ENCODE measurements around the gene ANKFY1.

Gene ANKFY1

GRCh38 chr17:4175921-4176807, 87.6 kb downstream of the ANKFY1 start:
- no peak for DNase-seq

GRCh38 chr17:4174556-4174955, 89.2 kb downstream of the ANKFY1 start:
- no peak for DNase-seq

GRCh38 chr17:4173781-4174180, 90.0 kb downstream of the ANKFY1 start:
- DNase-seq: no peak

DNA sequence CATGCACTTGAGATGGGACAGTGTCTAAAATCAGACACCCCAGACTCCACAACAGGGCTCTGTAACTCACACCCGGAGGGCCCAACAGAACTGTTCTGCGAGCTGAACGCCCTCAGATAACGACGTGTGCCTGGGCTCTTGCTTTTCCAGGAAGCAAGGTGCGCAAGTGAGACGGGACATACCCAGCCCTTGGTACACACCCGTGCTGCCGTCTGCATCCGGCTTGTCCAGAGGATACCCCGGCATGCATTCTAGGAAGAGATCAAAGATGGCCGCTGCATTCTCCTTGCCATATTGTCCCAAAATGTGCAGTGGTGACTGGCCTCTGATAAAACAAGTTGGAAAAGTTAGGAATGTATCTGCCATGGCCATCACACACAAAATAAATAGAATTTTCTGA, 91.4 kb downstream of the ANKFY1 start:
- DNase-seq: no peak

DNA sequence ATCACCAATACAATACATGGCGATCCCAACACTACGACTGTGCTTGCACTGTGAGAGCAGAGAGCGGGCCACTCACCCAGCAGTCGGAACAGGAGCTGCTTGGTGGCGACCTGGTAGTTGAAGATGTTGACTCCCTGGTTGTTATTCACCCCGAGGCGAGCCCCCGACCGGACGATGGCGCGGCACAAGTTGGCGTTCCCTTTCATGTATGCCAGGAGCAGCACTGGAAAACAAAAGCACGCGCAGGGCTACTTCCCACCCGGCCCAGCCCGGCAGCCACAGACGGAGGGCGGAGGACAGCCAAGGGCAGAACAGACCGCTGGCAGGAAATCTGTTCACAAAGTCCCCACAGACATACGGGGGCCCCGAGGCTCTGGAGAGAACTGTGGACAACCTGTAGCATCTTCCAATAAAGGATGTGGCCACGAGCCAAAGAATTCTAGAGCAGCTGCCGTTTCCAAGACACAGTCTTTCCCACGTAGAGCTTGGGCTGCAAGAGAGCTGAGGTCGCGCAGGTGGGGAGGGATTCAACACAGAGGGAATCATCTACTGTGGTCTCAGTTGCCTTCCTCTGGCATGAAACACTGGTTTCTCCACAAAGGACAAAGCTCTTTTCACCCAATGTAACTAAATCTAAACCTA, 93.0 kb downstream of the ANKFY1 start:
- DNase-seq: no peak

- DNase-seq: no peak
These were observed 96.0 kb downstream of the ANKFY1 start for GRCh38 chr17:4167786-4168185.

DNA sequence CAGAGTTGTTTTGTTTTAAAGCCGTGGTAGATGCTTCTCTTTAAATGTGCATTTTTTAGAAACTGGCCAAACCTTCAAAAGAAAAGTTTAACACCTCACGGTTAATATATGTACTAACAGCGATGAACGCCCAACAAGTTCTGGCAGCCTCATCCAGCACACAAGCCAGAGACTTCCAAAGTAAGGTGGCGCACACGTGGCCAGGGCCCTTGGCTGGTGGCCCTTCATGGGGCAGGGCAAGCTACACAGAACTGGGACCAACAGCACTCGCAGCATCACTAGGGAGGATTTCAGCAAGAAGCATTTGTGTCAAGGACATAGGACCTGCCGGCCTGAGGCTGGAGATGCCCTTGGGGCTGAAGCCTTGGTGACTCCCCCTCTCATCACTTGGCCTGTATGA, 97.4 kb downstream of the ANKFY1 start:
- DNase-seq: no peak

DNA sequence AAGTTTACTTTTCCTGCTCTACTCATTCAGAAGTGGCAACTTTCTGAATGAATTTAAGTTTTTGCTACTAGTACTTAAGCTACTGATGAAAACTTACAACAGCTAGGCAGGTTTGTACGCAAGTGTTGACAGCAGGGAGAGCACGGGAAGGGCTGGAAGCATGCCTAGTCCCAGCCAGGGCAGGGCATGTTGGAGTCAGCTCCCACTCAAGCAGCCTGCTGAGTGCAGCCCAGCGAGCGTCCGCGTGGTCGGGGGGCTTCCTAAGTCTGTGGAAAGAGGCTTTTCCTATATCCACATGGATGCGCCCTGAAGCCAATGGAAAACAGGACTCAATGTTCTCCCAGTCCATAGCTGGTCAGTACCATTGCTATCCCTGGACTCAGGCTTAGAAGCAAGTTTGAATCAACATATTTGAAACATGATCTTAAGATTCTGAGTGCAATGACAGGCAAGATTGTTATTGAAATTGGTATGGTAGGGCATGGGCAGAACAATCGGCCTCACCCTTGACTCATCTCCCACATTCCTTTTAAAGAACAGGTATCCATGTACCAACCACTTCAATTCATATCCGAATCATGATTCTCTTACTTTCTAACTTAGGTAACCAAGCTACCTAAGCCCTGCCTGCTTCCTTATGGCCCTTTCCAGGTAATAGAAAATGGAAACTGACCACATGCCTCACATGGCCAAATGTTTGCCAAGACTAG, 98.3 kb downstream of the ANKFY1 start:
- no peak for DNase-seq

DNA sequence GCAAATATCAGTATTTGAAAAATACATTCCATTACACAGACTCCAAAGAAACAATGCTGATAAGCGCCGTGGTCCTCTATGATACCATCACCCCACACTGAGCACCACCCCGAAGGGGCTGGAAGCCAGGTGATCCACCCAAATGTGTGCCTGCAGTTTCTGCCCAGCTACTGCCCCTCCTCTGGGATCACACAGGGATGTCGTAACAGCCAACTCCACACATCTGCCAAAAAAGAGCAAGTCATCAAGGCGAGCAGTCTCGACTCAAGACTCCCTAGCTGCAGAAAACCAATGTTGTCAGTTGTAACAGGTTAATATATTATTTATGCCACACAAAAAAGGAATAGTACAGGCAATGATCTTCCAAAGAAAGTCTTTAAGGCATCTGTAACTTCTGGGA, 99.8 kb downstream of the ANKFY1 start:
- DNase-seq: no peak

DNA sequence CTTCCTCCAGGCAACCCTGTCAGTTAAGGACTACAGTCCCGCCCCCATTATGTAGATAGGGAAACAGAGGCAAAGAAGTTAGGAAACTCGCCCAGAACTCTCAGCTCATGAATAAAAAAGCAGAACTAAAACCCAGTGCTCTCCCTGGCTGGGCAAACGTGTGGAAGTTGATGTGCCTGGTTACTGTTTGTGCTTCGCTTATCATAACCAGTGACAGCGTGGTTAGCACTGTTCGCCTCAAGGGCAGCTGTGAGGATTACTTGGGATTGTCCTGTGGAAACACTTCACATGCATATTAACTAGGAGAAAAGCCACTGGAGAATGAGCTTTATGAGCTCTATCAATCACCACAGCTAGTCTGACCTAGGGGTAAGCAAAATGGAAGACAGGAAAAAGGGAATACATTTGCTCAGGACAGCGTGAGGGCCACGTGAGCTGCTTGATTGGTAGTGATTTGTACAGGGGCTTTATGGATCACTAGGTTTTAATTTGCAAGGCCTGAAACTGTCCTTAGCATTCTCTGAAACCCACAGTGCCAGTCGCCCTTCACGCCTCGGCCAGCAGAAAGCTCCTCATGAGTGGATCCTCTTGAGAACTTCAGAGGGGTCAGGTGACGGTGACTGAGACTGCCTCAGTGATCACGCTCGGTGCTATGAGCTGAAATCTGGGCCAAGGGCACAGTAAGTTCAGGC, 100.9 kb downstream of the ANKFY1 start:
- DNase-seq: no peak

GRCh38 chr17:4162321-4162720, 101.5 kb downstream of the ANKFY1 start:
- DNase-seq: no peak

DNA sequence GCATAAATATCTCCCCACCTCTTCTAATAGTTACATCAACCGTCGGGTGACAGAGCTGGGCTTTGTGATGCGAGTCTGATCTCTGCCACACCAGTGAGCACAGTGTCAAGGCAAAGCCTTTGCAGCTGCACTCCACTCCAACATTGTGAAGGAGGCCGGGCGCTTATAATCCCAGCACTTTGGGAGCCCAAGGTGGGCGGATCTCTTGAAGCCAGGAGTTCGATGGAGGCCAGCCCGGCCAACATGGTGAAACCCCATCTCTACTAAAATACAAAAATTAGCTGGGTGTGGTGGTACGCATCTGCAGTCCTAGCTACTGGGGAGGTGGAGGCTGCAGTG, 101.8 kb downstream of the ANKFY1 start:
- peak; percentile 50 for DNase-seq

DNA sequence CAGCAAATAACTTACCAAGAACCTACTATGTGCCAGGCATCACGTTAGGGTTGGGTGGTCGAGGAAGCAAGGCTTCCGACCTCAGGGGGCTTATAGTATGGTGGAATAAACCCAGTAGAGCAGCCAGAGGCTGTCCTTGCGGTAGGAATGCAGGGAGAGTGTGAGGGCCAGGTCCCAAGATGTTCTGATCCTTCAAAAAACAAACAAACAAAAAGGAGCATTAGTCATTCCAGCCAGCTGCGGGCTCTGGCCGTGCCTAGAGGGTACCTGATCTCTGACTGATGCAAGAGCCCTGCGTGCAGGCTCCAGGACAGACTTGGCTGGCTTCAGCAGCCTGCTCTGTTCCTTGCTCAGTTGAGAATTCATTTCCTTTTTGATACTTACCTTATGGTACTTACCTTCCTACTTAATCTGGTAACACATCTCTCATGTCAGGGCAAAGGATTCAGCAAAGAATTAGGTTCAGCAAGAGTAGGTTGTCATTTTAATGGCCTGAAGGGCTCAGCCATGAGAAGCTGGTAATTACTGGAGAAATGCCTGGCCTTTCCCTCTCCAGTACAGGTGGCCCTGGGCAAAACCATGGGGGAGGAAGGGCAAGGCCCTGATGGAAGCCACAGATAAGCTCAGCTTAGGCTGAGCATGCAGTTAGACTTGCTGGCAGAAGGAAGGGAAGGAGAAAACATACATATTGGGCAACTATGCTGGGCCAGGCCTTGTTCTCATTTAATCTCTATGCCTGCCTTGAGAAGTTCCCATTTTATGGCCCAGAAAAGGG, 102.4 kb downstream of the ANKFY1 start:
- peak; percentile 91 for DNase-seq

DNA sequence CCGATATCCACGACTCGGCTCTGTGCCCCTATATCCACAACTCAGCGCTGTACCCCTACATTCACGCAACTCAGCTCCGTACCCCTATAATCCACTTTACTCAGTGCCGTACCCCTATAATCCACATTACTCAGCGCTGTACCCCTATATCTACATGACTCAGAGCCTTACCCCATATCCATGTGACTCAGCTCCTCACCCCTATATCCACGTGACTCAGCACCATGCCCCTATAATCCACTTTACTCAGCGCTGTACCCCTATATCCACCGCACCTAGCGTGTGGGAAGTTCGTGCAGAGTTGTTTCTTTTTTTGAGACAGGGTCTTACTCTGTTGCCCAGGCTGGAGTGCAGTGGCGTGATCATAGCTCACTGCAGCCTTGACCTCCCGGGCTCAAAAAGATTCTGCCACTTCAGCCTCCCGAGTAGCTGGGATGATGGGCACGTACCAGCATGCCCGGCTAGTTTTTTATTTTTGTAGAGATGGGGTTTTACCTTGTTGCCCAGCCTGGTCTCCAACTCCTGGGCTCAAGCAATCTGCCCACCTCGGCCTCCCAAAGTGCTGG, 103.4 kb downstream of the ANKFY1 start:
- no peak for DNase-seq

DNA sequence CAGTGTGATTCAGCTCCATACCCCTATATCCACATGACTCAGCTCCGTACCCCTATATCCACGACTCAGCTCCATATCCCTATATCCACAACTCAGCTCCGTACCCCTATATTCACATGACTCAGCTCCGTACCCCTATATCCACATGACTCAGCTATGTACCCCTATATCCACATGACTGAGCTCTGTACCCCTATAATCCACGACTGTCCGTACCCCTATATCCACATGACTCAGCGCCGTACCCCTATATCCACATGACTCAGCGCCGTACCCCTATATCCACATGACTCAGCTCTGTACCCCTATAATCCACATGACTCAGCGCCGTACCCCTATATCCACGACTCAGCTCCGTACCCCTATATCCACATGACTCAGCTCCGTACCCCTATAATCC, 104.0 kb downstream of the ANKFY1 start:
- DNase-seq: no peak

DNA sequence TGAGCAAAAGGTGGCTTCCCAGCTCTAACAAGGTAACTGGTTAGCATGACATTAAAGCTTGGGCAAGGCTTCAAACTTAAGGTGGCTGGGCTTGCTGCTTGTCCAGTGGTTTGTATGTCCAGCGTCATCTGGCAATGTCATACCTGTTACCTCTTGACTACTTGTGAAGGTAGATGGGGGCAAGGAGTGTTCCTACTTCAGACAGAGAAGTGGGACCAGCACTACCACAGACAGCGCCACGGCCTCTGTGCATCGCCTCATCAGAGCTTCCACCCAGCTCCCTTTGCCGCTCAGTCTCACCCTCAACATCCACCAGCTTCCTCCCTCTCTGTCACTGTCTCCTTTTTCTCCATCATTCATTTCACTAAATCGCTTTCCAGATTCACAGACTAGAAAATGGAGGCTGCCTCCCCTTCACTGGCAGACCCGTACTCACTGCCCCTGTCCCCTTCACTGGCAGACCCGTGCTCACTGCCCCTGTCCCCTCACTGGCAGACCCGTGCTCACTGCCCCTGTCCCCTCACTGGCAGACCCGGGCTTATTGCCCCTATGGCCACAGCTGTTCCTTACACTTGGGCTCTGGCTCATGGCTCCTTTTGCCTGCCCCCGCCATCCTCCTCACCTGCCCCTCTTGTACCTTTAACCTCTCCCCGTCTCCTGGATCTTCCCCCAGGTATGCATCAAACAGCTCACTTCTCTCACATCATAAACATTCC, 106.0 kb downstream of the ANKFY1 start:
- no peak for DNase-seq

DNA sequence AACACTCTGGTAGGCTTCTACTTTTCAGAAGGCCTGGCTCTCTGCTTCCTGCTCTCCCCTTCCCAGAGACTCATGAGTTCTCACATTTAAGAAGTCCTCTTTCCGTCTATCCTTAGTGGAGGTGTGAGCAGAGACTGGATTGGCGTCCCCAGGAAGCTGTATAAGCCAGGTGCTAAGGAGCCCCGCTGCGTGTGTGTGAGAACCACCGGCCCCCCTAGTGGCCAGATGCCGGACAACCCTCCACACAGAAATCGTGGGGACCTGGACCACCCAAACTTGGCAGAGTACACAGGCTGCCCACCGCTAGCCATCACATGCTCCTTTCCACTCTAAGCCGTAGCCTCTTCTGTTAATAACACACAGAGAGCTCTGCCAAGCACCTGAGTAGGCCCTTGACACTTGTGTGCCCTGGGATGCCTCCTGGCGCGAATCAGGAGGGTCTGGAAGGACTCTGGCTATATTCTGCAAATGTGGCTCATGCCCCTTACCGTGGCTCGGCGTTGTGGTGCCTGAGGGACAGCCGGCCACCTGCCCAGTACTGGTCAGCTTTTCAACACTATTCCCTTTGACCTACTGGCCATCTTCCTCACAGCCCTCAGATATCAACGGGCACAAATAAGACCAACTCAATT, 106.9 kb downstream of the ANKFY1 start:
- no peak for DNase-seq

GRCh38 chr17:4155980-4156620, 107.7 kb downstream of the ANKFY1 start:
- DNase-seq: no peak

DNA sequence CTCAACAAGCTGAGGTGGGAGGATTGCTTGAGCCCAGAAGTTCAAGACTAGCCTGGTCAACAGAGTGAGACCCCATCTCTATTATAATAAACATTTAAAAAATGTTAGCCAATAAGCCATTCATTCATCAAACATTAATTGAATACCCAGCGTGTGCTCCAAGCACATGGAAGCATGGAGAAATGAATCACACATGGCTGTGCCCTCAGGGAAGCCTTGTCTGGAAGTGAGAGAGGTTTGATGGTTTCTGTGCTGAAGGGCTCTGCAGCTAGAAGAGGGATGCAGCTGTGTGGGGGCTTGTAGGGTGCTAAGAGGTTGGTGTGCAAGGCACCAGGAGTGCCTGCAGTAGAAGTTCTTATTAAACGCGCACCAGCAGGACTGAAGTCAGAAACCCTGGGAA, 109.6 kb downstream of the ANKFY1 start:
- no peak for DNase-seq

GRCh38 chr17:4152471-4152870, 111.3 kb downstream of the ANKFY1 start:
- DNase-seq: no peak

- DNase-seq: no peak
These were observed 113.7 kb downstream of the ANKFY1 start for GRCh38 chr17:4150096-4150495.
